T follicular helper cell (primary cell): ENCODE results near the gene PGAM1.
"Not testable (repeated sequence)": the region's sequence is repeated elsewhere in the genome, so short reads cannot be mapped to it uniquely, and the experiment has no call there.

Experiments used
- DNase-seq: peaks from one replicate; pipeline ENCODE4 v3.0.0-alpha.2; 2020; ENCODE audit warnings: low read depth

The PGAM1 gene

GRCh38 chr10:97459111-97459510, 33.1 kb downstream of the PGAM1 start:
- DNase-seq, result no peak

- no peak for DNase-seq
Measured at GRCh38 chr10:97459933-97460332, 33.9 kb downstream of the PGAM1 start.

- DNase-seq, result no peak
Measured at GRCh38 chr10:97462309-97462708, 36.3 kb downstream of the PGAM1 start.

GRCh38 chr10:97463363-97464132, 37.6 kb downstream of the PGAM1 start:
- peak; percentile 26 for DNase-seq

- DNase-seq, result no peak
Measured at GRCh38 chr10:97464226-97464625, 38.2 kb downstream of the PGAM1 start.

GRCh38 chr10:97465982-97466381, 40.0 kb downstream of the PGAM1 start:
- no peak for DNase-seq

- no peak for DNase-seq
Measured at GRCh38 chr10:97466755-97467154, 40.8 kb downstream of the PGAM1 start.

- no peak for DNase-seq
Measured at GRCh38 chr10:97468162-97468561, 42.2 kb downstream of the PGAM1 start.

- DNase-seq, result not testable (repeated sequence)
Measured at GRCh38 chr10:97468781-97469180, 42.8 kb downstream of the PGAM1 start.

- no peak for DNase-seq
Measured at GRCh38 chr10:97474918-97475317, 48.9 kb downstream of the PGAM1 start.

GRCh38 chr10:97475936-97476594, 50.1 kb downstream of the PGAM1 start:
- no peak for DNase-seq

GRCh38 chr10:97479410-97479809, 53.4 kb downstream of the PGAM1 start:
- DNase-seq, result not testable (repeated sequence)

- DNase-seq, result no peak
Measured at GRCh38 chr10:97479939-97480338, 53.9 kb downstream of the PGAM1 start.

GRCh38 chr10:97481071-97481470, 55.1 kb downstream of the PGAM1 start:
- DNase-seq, result no peak

- no peak for DNase-seq
Measured at GRCh38 chr10:97482381-97482780, 56.4 kb downstream of the PGAM1 start.
